Endothelial cell (in vitro differentiated cells): Measurements from ENCODE around the gene NAGLU. TPM values are rescaled to one million over a fixed set of nuclear protein-coding genes. Genes with fewer than 3 reads are reported as not detected.

Experiments
- DNase-seq: peaks from one replicate; pipeline ENCODE4 v3.0.0; 2021; ENCODE audit warnings: low spot score
- H3K27ac Mint-ChIP-seq: one replicate; pipeline ENCODE4 v1.8.0; 2021; ENCODE audit warnings: mixed read lengths, inconsistent platforms; ENCODE audit not compliant: unreplicated experiment
- H3K27me3 Mint-ChIP-seq: one replicate; pipeline ENCODE4 v1.8.0; 2021; ENCODE audit warnings: mild to moderate bottlenecking, moderate library complexity, mixed read lengths, inconsistent platforms; ENCODE audit not compliant: unreplicated experiment
- H3K36me3 Mint-ChIP-seq: one replicate; pipeline ENCODE4 v1.8.0; 2021; ENCODE audit warnings: mild to moderate bottlenecking, low read depth, mixed read lengths, inconsistent platforms; ENCODE audit not compliant: unreplicated experiment
- H3K4me1 Mint-ChIP-seq: one replicate; pipeline ENCODE4 v1.8.0; 2021; ENCODE audit warnings: mild to moderate bottlenecking, mixed read lengths, inconsistent platforms; ENCODE audit not compliant: unreplicated experiment
- H3K4me3 Mint-ChIP-seq: one replicate; pipeline ENCODE4 v1.8.0; 2021; ENCODE audit warnings: mild to moderate bottlenecking, mixed read lengths, inconsistent platforms; ENCODE audit not compliant: unreplicated experiment
- H3K9me3 Mint-ChIP-seq: one replicate; pipeline ENCODE4 v1.8.0; 2021; ENCODE audit warnings: mixed read lengths, inconsistent platforms; ENCODE audit not compliant: unreplicated experiment
- CTCF ChIP-seq: fragments of 200-600 bp; sonication (generic); IDR thresholded peaks from one replicate; pipeline ENCODE4 v1.5.0; 2021; ENCODE audit warnings: antibody characterized with exemption; ENCODE audit not compliant: unreplicated experiment
- total RNA-seq: library from RNA; stranded (reverse); fragmentation: NEBNext Ultra II Directional; extraction: Animal tissue kit (Norgen Biotek cat#: 25700); gene quantifications from one replicate; pipeline ENCODE4 v1.2.1, GENCODE V29; 2021; ENCODE audit not compliant: unreplicated experiment

Gene NAGLU
- total RNA-seq, 1 donor from 2014 or later = 24.2 TPM

GRCh38 chr17:42519546-42520491 lies 16.2 kb upstream of the NAGLU start:
- peak overlapping the region; percentile 73 for H3K4me3 Mint-ChIP-seq
- H3K36me3 Mint-ChIP-seq = peaks cover 31% of the 10 kb centered on the region
- TF ChIP-seq CTCF = no peak
- H3K4me1 Mint-ChIP-seq = peaks cover 66% of the 10 kb centered on the region
- DNase-seq = peak; percentile 59
- peak overlapping the region; percentile 99 for H3K27ac Mint-ChIP-seq
- H3K9me3 Mint-ChIP-seq = no peaks in the 10 kb centered on the region
- peaks cover 14% of the 10 kb centered on the region for H3K27me3 Mint-ChIP-seq

- peak; percentile 40 for TF ChIP-seq CTCF
- peaks cover 68% of the 10 kb centered on the region for H3K4me1 Mint-ChIP-seq
- DNase-seq = peak; percentile 57
- H3K9me3 Mint-ChIP-seq = no peaks in the 10 kb centered on the region
- peaks cover 29% of the 10 kb centered on the region for H3K36me3 Mint-ChIP-seq
- peak overlapping the region; percentile 99 for H3K27ac Mint-ChIP-seq
- H3K27me3 Mint-ChIP-seq = peaks cover 14% of the 10 kb centered on the region
- H3K4me3 Mint-ChIP-seq = peak overlapping the region; percentile 73
Measured at GRCh38 chr17:42520540-42520951, 15.5 kb upstream of the NAGLU start.

- DNase-seq = no peak
- Mint-ChIP-seq H3K4me3 (peak overlapping the region; percentile 37), H3K9me3 (no peaks in the 10 kb centered on the region), H3K36me3 (peaks cover 25% of the 10 kb centered on the region), H3K4me1 (peaks cover 67% of the 10 kb centered on the region), H3K27ac (peak overlapping the region; percentile 99), H3K27me3 (peaks cover 14% of the 10 kb centered on the region)
- no peak for TF ChIP-seq CTCF
Measured at GRCh38 chr17:42521036-42521435, 15.0 kb upstream of the NAGLU start.

- Mint-ChIP-seq H3K9me3 (no peaks in the 10 kb centered on the region), H3K4me1 (peaks cover 64% of the 10 kb centered on the region), H3K4me3 (peak overlapping the region; percentile 65), H3K36me3 (peaks cover 25% of the 10 kb centered on the region), H3K27me3 (peaks cover 14% of the 10 kb centered on the region), H3K27ac (peak overlapping the region; percentile 99)
- TF ChIP-seq CTCF = no peak
- DNase-seq = no peak
Measured at GRCh38 chr17:42521666-42522262, 14.3 kb upstream of the NAGLU start.
